Adrenal gland (tissue), 12 donors: ENCODE measurements around the gene SIRPA. TPM values are rescaled to one million over a fixed set of nuclear protein-coding genes. Genes with fewer than 3 reads are reported as not detected.

Experiments used
- DNase-seq, 7 donors: peaks; one replicate each; pipeline ENCODE4 v3.0.0-alpha.2; 2019 to 2020
- H3K27ac ChIP-seq, 5 donors: fragments of 200-600 bp; sonication (generic) in 4 of 5; 1 replicate in 3 of 5; 2 replicates in 2 of 5; pipeline versions ENCODE4 v1.5.1 to v1.8.0; 2016 to 2020; ENCODE audit warnings: mild to moderate bottlenecking in 1 of 5
- H3K27me3 ChIP-seq: fragments of 200-600 bp; 2 replicates; pipeline ENCODE4 v1.8.0; 2021
- H3K36me3 ChIP-seq, 2 donors: fragments of 200-600 bp; replicated peaks in 1 of 2; 1 replicate in 1 of 2; 2 replicates in 1 of 2; pipeline versions ENCODE4 v1.5.1 to v1.8.0; 2018 to 2022
- H3K4me1 ChIP-seq, 2 donors: fragments of 200-600 bp; replicated peaks in 1 of 2; 1 replicate in 1 of 2; 2 replicates in 1 of 2; pipeline versions ENCODE4 v1.5.1 to v1.8.0; 2018 to 2021
- H3K4me3 ChIP-seq, 4 donors: fragments of 200-600 bp; sonication (generic) in 3 of 4; one replicate each; pipeline ENCODE4 v1.5.1; 2016 to 2018
- H3K9me3 ChIP-seq, 3 donors: fragments of 200-600 bp; sonication (generic) in 1 of 3; replicated peaks in 1 of 3; 1 replicate in 2 of 3; 2 replicates in 1 of 3; pipeline versions ENCODE4 v1.5.1 to v1.8.0; 2016 to 2021
- CTCF ChIP-seq, 6 experiments: fragments of 450-650 bp in 4 of 6; fragments of 200-600 bp in 2 of 6; sonication (generic) in 1 of 6; IDR thresholded peaks; 1 replicate in 5 of 6; 2 replicates in 1 of 6; pipeline versions ENCODE4 v1.5.1 to v1.8.0; 2016 to 2021; ENCODE audit warnings: antibody characterized with exemption in 6 of 6, mild to moderate bottlenecking in 2 of 6, moderate library complexity in 1 of 6
- POLR2A ChIP-seq, 2 donors: fragments of 450-650 bp; IDR thresholded peaks; one replicate each; pipeline ENCODE4 v1.6.1; 2017; ENCODE audit warnings: antibody characterized with exemption in 2 of 2, mild to moderate bottlenecking in 2 of 2, moderate library complexity in 1 of 2
- WGBS, 4 donors: extraction: QIAGEN DNeasy Blood & Tissue Kit in 2 of 4; methylation state at CpG; one replicate each; pipeline versions ENCODE4 v1.1.5 to v1.1.7; 2013 to 2017; 5-methylcytosine and 5-hydroxymethylcytosine counted together
- intact Hi-C, 2 donors: fragments of 100-400 bp; cut with DNase I; formaldehyde crosslinking; loops; one replicate each; pipeline versions ENCODE4 v1.14.1 to v1.15.0; 2022 to 2023
- polyA plus RNA-seq, 3 donors: library from polyadenylated mRNA; stranded (reverse); fragments of 200-250 nt in 2 of 3; fragments of 350-450 nt in 1 of 3; fragmentation: Illumina TruSeq in 1 of 3; extraction: RNeasy Lipid Tissue Mini Kit (QIAGEN cat#74804) in 1 of 3; gene quantifications; one replicate each; pipeline ENCODE4 v1.2.3, GENCODE V29; 2013 to 2014
- total RNA-seq, 9 donors: library from RNA; depleted of rRNA in 4 of 9; stranded (reverse); fragments of >200 nt in 4 of 9; fragments of 120-200 nt in 1 of 9; fragmentation: NEBNext Ultra II Directional in 1 of 9; extraction: Animal tissue kit (Norgen Biotek cat#: 25700) in 1 of 9; gene quantifications; one replicate each; pipeline versions ENCODE4 v1.1.0 to v1.2.4, GENCODE V29; 2013 to 2023
- donor health status: healthy with polysubstance abuse.
- donor health status: Bipolar disorder and iron deficiency.
- donor health status: DM: yes; HTN: yes; CAD: no.
- donor health status: DM: no; HTN: no; CAD: no.
- donor health status: DM: no; HTN: no; CAD: no.
- donor health status: DM: yes; HTN: yes; CAD: no.

SIRPA gene
- total and polyA plus RNA-seq, 12 donors = 22.2 to 102 (median 71.1) TPM

- no peaks in the 10 kb centered on the region for H3K9me3 ChIP-seq
- DNase-seq = no peak
- TF ChIP-seq CTCF (IDR thresholded peaks at IDR 0.05) (no peak), POLR2A (IDR thresholded peaks at IDR 0.05) (no peak)
- H3K27ac ChIP-seq = no peak overlapping the region
- no peak overlapping the region for H3K4me3 ChIP-seq
- H3K4me1 ChIP-seq = peaks cover 0 to 4% of the 10 kb centered on the region in 2 donors
- intact Hi-C loops = no loop called here
- peaks cover 0 to 16% of the 10 kb centered on the region in 2 donors for H3K36me3 ChIP-seq
- WGBS, 4 donors = 89 to 94% (median 92%) methylated on average over 10 of the region's 10 CpGs
- no peaks in the 10 kb centered on the region for H3K27me3 ChIP-seq
Observed at GRCh38 chr20:1928154-1928553, 32.9 kb downstream of the SIRPA start.

- H3K4me1 ChIP-seq = peaks cover 3 to 11% of the 10 kb centered on the region in 2 donors
- H3K36me3 ChIP-seq = peaks cover 0 to 16% of the 10 kb centered on the region in 2 donors
- no peaks in the 10 kb centered on the region for H3K9me3 ChIP-seq
- H3K4me3 ChIP-seq = no peak overlapping the region
- H3K27ac ChIP-seq = no peak overlapping the region
- WGBS, 4 donors = 80 to 93% (median 89%) methylated on average over 7 of the region's 7 CpGs
- no peaks in the 10 kb centered on the region for H3K27me3 ChIP-seq
- intact Hi-C loops = no loop called here
- DNase-seq = no peak
- no peak for TF ChIP-seq CTCF (IDR thresholded peaks at IDR 0.05)
- TF ChIP-seq POLR2A (IDR thresholded peaks at IDR 0.05) = no peak
Observed at GRCh38 chr20:1928782-1929181, 33.6 kb downstream of the SIRPA start.

GRCh38 chr20:1929460-1929859 is 34.3 kb downstream of the SIRPA start:
- peaks cover 10 to 18% of the 10 kb centered on the region in 2 donors for H3K4me1 ChIP-seq
- no peak overlapping the region for H3K4me3 ChIP-seq
- no peak for DNase-seq
- H3K36me3 ChIP-seq = peaks cover 0 to 16% of the 10 kb centered on the region in 2 donors
- H3K27ac ChIP-seq = no peak overlapping the region
- H3K9me3 ChIP-seq = no peaks in the 10 kb centered on the region
- WGBS, 4 donors = 42 to 74% (median 65%) methylated on average over 3 of the region's 3 CpGs
- no peaks in the 10 kb centered on the region for H3K27me3 ChIP-seq
- intact Hi-C loops = no loop called here
- TF ChIP-seq CTCF (IDR thresholded peaks at IDR 0.05) (no peak), POLR2A (IDR thresholded peaks at IDR 0.05) (no peak)

GRCh38 chr20:1930165-1930564 is 35.0 kb downstream of the SIRPA start:
- Histone ChIP-seq H3K27ac (no peak overlapping the region), H3K36me3 (peaks cover 0 to 12% of the 10 kb centered on the region in 2 donors), H3K9me3 (no peaks in the 10 kb centered on the region), H3K27me3 (no peaks in the 10 kb centered on the region), H3K4me1 (peaks cover 17 to 25% of the 10 kb centered on the region in 2 donors), H3K4me3 (no peak overlapping the region)
- 65 to 78% (median 65%) methylated on average over 5 to 6 of the region's 6 CpGs for WGBS, 4 donors
- TF ChIP-seq CTCF (IDR thresholded peaks at IDR 0.05) = no peak
- TF ChIP-seq POLR2A (IDR thresholded peaks at IDR 0.05) = no peak
- intact Hi-C loops = no loop called here
- DNase-seq = no peak
